Stimulated activated naive CD4-positive, alpha-beta T cell (primary cell): ENCODE measurements around the gene ADRA2B.
A peak's percentile ranks its signal among the peaks of the same experiment; 100 is the strongest.

Experiments used
- DNase-seq, 6 experiments: peaks; one replicate each; lab custom pipeline; 2025; lab: John Stamatoyannopoulos, UW

ADRA2B gene

DNA sequence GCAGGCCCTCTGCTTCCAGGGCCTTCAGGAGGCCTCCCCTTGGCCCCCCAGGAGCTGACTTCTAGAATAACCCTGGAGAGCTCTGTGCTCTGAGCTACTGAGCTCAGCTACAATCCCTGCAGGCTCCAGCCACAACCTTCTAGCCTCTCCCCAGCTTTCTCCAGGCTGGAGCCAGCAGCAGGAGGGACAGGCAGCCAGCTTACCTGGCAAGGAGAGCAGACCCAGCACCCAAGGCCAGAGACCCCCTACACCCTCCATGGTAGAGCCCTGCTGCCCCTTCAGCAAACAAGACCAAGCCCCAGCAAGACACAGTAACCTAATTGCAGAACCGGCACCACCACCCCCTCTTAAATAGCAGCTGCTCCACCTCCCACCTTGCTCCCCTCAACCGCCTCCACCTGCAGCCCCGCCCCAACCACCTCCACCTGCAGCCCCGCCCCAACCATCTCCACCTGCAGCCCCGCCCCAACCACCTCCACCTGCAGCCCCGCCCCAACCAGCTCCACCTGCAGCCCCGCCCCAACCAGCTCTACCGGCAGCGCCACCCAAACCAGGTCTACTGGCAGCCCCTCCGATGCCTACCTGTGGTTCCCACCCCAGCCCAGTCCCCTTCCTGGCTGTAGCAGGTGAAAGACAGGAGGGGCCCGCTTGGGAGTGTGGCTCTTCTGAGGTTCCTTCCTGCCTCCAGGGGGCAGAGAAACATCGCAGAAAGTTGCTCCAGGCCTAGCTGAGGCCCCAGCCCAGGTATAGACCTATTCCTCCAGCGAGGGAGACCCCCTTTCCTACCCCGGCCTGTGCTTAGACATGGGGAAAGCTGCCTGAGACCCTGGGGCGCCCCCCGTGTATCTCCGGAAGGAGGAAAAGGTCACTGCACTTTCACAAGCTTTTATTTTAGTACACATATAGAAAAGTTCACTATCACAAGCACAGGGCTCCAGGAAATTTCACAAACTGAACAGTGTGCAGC lies 22.1 kb upstream of the ADRA2B start, which contains the start of gene ASTL:
Gene ASTL, minus strand, starts transcription at position 324 of the 967 bp plus-strand sequence. Its CDS starts 66 bp downstream, at position 258.
- peak; percentile 41 to 75 (median 57) for DNase-seq

- DNase-seq: no peak
Measured at GRCh38 chr2:96137321-96138178, 21.2 kb upstream of the ADRA2B start.

DNA sequence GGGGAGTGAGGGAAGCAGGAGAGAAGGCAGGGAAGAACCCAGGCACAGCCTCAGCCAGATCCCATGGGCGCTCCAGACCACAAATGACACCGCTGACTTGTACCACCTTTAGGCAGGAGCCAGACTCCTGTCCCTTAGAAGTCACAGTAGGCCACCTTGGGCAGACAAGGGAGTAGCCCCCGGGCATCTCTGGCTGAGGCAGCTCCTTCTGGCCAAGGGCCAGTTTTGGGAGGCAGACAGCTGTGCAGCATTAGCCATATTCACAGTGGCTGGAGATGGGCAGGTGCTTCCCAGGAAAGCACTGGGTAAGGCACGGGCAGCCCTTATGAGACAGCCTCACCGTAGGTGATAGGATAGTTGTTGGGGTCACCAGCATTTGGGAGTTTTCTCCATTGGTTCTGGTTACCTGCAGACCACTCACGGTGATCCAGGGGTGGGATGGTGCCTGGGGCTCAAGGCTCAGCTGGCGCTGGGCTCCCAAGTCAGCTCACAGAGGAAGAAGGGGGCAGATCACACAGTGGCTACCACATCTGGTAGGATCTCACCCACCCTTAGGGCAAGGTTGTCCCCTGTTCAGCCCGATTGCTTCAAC lies 19.9 kb upstream of the ADRA2B start:
- no peak for DNase-seq

DNA sequence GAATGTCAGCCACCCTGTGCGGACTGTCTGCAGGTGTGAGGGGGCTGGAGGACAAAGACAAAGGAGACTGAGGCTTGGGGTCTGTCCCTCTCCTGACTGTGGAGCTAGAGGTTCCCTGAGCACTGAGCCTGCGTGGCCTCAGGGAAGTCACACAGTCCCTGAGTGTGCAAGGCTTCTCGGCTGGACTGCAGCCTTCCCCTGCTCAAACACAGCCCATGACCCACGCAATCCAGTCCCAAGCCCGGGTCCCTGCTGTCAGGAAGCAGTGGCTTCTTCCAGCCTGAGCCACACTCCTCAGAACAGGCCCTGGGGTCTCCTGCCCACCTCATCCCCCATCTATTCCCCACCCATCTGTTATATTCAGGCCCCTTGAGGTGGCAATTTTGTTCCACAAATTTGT lies 19.2 kb upstream of the ADRA2B start:
- no peak for DNase-seq

DNA sequence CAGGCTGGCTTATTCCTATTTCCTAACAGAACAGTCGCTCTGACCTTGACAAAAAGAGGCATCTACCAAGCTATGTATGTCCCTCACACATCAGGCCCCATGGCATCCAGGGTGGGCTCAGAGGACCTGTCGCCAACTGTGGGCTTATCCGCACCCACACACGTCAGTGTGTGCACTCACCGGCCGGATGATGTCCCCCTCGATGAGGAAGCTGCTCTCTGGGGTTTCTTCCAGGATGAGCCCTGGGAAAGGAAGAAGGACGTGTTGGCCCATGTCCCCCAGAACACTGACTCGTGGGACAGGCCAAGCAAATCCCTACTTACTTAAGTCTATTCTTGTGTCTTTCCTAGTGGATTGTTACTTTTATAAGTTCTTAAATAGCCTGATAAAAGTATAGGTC lies 18.8 kb upstream of the ADRA2B start:
- DNase-seq: no peak

GRCh38 chr2:96134421-96134820 lies 18.1 kb upstream of the ADRA2B start:
- DNase-seq: no peak

- DNase-seq: no peak
Measured at GRCh38 chr2:96131813-96132745, 15.7 kb upstream of the ADRA2B start.

GRCh38 chr2:96131152-96131812 lies 14.9 kb upstream of the ADRA2B start:
- DNase-seq: no peak

DNA sequence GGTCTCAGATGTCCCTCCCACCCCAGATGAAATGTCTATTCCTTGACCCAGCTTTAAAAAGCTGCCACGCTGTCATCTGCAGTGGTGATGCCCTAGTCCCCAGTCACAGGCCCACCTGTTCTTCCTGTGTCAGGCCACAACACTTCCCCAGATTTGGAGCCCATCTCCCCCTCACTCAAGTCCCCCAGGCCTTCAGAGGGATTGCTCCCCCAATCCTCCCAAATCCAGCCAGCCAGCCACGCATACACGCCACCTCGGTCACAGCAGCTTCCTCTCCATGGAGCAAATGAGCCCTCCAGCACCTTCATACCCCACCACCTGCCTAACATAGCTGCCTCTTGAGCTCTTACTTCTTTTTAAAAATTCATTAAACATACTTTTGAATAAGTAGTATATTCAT lies 14.1 kb upstream of the ADRA2B start:
- no peak for DNase-seq

DNA sequence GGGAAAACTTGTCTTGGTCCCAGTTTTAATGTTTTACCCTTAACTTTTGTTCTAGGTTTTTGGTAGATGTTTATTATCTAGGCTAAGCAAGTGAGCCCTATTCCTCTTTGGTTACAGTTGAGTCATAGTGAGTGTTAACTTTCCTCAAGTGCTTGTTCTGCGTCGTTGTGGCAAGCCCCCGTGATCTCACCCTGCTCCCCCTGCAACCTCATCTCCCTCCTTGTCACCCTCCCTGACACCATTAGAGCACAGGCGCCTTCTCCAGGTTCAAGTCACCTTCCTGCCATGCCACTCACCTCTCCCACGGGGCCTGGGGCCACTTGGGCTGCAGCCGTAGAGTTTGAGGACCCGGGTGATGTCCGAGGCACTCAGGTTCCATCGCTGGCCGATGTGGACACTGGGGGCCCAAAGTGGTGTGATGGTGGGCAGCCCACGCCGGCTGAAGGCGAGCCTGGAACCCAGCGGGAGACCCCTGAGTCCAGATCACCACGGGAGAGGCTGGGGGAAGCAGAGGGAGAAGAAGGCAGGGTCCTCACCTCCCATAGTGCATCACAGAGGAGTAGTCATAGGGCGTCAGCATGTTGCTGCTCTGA lies 13.3 kb upstream of the ADRA2B start:
- no peak for DNase-seq

GRCh38 chr2:96128456-96128855 lies 12.1 kb upstream of the ADRA2B start:
- no peak for DNase-seq

GRCh38 chr2:96124406-96125265 lies 8.3 kb upstream of the ADRA2B start:
- DNase-seq: no peak

- DNase-seq: no peak
Measured at GRCh38 chr2:96123936-96124335, 7.6 kb upstream of the ADRA2B start.

GRCh38 chr2:96123290-96123689 lies 6.9 kb upstream of the ADRA2B start:
- no peak for DNase-seq

GRCh38 chr2:96122391-96122790 lies 6.0 kb upstream of the ADRA2B start:
- DNase-seq: no peak

DNA sequence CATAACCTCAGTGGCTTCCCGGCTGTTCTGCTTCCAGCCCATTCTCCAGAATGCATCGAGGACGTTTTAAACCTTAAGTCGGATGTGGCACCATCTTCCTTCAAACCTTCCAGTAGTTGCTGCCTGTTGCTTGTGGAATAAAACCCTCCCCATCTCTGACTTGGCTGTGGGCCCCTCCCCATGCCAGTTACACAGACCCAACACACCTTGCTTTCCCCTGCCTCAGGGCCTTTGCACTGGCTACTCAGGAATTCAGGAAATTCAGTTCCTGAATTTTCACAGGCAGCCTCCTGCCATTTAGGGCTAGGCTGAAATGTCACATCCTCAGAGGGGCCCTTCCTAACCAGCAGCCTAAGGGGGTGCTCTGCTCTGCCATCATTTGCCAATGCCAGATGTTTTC lies 5.0 kb upstream of the ADRA2B start:
- DNase-seq: no peak

GRCh38 chr2:96120991-96121390 lies 4.6 kb upstream of the ADRA2B start:
- DNase-seq: no peak

DNA sequence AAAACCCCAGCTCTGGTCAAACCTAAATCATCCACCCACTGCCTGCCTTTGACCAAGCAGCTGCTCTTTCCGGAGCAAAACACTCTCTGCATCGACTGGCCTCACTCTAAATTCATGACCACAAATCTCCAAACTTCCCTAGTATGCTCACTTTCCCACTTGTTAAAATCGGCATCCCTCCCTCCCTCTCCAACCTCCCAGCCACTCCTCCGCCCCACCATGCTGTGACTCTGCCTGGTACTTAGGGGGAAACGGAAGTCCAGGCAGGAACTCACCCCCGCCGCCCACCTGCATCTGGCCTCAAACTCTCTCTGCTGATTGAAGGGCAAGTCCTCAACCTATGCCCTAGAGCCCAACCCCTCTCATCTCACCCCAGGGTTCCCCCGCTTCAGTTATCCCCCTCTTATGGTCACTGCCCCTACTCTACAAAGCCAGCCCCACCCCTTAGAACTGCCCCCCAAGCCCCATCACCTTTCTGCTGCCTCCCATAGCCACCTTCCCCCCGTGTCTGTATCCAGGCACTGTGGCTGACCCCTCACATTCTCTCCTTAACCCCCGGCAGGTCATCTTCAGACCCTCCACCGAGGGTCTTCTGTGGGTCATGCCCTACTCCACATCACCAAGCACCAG lies 3.8 kb upstream of the ADRA2B start:
- no peak for DNase-seq

DNA sequence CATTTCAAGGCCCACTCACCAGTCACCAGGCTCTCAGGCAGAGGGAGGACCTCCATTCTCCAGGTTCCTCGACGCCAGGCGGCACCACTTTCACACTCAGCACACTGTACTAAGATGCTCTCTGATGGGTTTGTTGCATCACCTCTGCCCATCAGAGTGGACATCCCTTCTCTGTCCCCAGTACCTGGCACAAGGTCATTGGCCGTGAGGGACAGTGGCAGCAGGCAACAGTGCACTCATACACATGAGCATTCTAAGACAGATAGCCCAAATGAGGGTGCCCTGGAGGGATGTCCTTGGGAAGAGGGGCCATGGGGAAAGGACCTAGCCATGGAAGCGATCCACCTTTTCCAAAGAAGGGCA lies 3.0 kb upstream of the ADRA2B start:
- no peak for DNase-seq
